OCI-LY3 (cell line): ENCODE results near the gene PPP6R3.

Source experiments
- EZH2phosphoT487 ChIP-seq: fragments of 200-600 bp; shearing (Covaris generic); IDR thresholded peaks from 2 replicates; pipeline ENCODE4 v1.6.1; 2018; ENCODE audit warnings: antibody characterized with exemption, mixed run types, low read depth
- TF ChIP-seq, protein P1 (sequence below): fragments of 200-600, 300-600 bp; sonication (generic); IDR thresholded peaks from 2 replicates; pipeline ENCODE4 v1.5.1; 2014; ENCODE audit warnings: antibody characterized with exemption, low read length, low read depth

DNA sequence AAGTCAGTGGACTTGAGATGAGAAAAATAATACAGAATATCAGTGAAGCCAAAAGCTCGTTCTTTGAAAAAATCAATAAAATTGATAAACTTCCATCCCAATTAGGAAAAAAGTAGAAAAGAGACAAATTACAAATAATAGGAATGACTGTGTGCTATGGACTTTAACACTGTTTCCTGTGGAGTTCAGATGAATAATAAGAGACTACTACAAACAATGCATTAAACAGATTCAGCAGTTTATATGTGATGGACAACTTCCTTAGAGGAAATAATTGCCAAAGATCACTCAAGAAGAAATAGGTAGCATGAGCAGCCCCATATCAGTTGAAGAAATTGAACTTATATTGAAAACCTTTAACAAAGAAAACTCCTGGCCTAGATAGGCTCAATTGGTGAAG is 99.7 kb downstream of the PPP6R3 start:
- TF ChIP-seq, protein P1, sequence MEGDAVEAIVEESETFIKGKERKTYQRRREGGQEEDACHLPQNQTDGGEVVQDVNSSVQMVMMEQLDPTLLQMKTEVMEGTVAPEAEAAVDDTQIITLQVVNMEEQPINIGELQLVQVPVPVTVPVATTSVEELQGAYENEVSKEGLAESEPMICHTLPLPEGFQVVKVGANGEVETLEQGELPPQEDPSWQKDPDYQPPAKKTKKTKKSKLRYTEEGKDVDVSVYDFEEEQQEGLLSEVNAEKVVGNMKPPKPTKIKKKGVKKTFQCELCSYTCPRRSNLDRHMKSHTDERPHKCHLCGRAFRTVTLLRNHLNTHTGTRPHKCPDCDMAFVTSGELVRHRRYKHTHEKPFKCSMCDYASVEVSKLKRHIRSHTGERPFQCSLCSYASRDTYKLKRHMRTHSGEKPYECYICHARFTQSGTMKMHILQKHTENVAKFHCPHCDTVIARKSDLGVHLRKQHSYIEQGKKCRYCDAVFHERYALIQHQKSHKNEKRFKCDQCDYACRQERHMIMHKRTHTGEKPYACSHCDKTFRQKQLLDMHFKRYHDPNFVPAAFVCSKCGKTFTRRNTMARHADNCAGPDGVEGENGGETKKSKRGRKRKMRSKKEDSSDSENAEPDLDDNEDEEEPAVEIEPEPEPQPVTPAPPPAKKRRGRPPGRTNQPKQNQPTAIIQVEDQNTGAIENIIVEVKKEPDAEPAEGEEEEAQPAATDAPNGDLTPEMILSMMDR: no peak
- TF ChIP-seq EZH2phosphoT487: no peak
